ENCODE results near the gene BARX2.

- no peak for TF ChIP-seq POLR2AphosphoS5 (IDR thresholded peaks at IDR 0.05)
- no peak for TF ChIP-seq EP300 (IDR thresholded peaks at IDR 0.05)
- TF ChIP-seq POLR2A (IDR thresholded peaks at IDR 0.05): no peak
These were observed 44.4 kb upstream of the BARX2 start for GRCh38 chr11:129331217-129331616.
